Stimulated activated CD8-positive, alpha-beta memory T cell treated with anti-CD3 and anti-CD28 coated beads, Interleukin-2, amount 100 ng/mL, for 1 hour (primary cell): ENCODE data around the gene TPCN2.

ENCODE experiments used
- DNase-seq, 2 donors: peaks; one replicate each; pipeline ENCODE4 v3.0.0-alpha.2; 2020; ENCODE audit warnings: low read depth in 2 of 2

TPCN2 gene

DNA sequence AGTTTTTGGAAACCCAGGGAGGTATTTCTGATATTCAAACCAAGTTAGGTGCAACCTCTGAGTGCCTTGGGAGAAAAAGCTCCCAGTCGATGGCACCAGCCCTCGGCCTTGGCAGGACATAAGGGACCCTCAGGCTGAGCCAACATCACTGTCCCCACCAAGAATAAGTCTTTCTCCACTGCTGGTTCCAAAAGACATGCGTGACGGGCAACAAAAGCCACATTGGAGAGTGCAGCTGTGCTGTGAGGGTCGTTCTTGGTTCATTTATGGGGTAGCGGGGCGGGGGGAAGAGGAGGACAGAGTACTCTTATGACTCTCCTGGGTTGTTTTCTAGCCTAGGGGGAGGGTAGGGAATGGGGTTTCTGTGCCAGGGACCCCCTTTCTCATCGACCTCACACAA, 11.2 kb upstream of the TPCN2 start:
- DNase-seq = no peak

- no peak for DNase-seq
These were observed 9.2 kb upstream of the TPCN2 start for GRCh38 chr11:69039501-69039900.

- no peak for DNase-seq
These were observed 8.7 kb upstream of the TPCN2 start for GRCh38 chr11:69040051-69040450.

- DNase-seq = no peak
These were observed 8.0 kb upstream of the TPCN2 start for GRCh38 chr11:69040581-69041260.

DNA sequence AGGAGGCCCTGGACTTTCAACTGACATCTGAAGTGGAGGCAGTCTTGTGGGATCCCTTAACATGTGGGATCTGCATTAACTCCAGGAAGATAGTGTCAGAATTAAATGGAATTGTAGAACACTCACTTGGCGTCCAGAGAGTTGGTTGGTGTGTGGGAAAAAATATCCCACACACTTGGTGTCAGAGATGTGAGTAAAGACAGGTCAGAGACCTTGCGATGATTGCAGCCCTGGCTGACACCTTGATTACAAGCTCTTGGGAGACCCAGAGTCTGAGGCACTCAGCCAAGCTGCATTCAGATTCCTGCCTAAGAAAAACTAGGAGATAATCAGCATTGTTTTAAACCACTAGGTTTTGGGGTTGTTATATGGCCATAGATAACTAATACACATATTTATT, 7.2 kb upstream of the TPCN2 start:
- no peak for DNase-seq

- DNase-seq = no peak
These were observed 4.4 kb upstream of the TPCN2 start for GRCh38 chr11:69044111-69045013.

GRCh38 chr11:69048031-69048693, 570 bp upstream of the TPCN2 start:
- no peak for DNase-seq

DNA sequence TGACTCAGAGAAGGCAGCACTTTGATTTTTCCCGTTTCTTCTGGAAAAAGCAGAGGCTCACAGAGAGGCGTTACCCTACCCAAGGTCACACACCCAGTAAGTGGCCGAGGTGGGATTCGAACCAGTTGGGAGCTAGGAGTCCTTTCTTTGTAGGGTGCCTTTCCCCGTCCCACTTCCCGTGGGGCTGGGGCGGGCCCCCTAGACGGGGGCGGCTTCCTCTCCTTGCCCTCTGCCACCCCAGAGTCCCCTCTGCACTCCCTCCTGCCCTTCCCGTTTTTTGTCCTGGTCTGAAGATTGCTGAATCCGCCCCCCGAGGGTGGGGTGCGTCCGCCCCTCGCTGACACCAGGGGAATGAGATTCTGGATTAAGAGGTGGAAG, 747 bp downstream of the TPCN2 start:
- DNase-seq = no peak

DNA sequence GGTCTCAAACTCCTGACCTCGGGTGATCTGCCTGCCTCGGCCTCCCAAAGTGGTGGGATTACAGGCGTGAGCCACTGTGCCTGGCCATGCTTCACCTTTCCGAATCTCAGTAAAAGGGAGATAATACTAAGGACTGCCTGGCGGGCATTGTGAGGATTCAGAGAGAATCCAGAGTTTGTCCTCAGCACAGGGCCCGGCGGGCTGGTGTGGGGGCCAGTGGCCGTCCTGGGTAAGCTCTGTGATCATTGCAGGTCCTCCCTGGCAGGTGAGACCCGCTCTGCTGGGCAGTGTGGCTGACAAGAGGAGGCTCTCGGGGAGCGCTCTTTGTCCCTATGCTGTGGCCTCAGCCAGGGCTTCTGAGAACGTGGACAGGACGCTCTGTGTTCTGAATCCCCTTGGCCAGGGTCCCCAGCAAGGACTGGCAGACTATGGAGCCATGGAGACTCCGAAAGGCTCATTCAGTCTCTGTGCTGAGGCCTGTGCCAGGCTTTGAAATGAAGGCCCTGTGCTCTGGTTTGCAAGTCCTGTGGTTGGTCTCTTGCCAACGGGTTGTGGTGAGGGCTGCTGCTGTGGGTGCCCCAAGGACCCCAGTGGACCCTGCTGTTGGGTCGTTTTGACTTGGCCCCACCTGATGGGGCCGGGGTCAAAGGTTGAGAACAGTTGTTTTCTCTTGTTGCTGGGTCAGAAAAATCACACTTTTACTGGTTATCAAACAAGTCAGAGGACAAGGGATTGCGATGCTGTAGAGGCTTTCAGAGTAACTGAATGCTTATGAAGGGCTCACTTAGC, 2.1 kb downstream of the TPCN2 start:
- no peak for DNase-seq

- DNase-seq = no peak
These were observed 2.9 kb downstream of the TPCN2 start for GRCh38 chr11:69051381-69052342.

GRCh38 chr11:69052343-69053168, 3.8 kb downstream of the TPCN2 start:
- no peak for DNase-seq

DNA sequence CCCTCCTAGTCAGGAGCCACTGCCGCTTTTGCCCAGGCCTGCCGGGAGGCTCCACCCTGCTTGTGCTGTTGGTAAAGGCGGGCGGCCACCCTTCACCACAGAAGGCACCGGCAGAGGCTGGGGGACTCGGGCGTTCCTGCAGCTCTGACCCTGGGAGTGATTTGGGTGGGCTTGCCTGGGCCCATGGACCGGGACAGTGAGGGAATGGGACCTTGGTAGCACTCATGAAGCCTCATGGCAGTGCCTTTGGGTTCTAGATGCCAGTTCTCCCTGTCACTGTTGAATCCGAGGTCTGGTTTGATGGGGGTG, 4.4 kb downstream of the TPCN2 start:
- no peak for DNase-seq

DNA sequence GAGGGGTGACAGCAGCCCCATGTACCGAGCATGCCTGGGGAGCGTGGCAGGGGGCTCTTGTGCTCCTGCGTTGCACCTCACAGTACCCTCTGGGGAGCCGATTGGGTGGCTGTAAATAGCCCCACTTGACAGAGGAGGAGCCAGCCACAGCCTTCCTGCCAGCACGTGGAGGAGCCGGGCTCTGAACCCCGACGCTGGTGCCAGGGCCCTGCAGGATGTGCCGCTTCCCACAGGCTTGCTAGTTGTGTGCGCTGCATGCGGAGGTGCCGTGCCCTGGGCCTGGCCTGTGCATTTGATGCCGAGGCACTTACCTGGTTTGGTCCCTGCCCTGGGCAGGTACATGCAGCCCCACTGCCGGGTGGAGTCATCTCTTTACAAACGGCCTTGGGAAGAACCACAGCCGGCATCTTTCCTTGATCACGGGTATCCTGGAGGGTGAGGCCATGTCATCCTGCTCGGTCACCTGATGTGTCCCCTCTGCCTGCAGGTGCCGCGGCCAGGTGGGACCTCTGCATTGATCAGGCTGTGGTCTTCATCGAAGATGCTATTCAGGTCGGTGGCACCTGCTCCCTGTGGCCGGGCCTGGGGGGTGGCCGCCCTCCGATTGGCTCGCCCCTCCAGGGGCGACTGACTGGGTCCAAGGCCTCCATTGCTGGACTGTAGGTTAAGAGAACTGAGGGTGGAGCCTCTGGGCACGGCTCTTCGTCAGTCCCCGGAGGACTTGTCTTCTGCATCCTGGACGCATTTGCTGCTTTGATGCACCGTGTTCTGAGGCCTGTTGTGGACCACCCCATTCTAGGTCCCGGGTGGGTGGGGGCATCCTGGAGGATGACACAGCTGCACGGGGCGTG, 5.0 kb downstream of the TPCN2 start:
- DNase-seq = no peak

- DNase-seq = no peak
These were observed 5.9 kb downstream of the TPCN2 start for GRCh38 chr11:69054397-69055211.

GRCh38 chr11:69055212-69055586, 6.5 kb downstream of the TPCN2 start:
- DNase-seq = no peak

DNA sequence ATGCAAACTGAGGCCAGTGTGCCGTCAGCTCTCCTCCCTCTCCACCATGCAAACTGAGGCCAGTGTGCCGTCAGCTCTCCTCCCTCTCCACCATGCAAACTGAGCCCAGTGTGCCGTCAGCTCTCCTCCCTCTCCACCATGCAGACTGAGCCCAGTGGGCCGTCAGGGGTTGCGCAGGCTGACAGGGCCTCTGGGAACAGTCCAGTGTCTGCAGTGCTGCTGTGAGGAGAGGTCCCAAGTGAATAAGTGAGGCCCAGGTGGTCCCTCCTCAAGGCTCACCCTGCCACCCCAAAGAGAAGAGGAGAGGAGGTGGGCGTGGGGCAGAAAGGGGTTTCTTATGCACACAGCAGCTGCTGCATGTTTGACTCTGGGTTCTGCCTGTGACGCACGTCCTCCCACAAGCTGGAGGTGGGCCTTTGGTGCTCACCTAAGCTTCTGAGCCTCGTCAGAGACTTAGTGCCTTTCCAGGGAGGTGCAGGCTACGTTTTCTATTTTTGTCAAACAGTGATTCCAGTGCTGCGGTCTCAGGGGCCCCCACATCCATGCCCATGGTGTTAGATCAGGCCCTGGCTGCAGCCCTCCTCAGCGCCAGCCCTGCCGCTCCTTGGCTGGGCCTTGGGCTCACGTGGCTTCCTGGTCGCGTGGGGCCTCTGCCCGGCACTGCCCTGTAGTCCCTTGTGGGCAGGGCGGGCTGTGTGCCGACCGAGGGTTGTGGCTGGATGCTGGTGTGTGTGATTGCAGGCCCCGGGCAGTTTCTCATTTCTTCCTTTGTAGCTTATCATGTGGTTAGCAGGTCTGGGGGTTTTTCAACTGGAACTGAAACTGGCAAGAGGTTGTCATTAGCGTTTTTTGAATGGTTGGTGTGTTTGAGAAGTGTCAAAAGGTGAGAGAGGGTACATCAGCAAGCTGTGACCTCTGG, 7.1 kb downstream of the TPCN2 start:
- no peak for DNase-seq

DNA sequence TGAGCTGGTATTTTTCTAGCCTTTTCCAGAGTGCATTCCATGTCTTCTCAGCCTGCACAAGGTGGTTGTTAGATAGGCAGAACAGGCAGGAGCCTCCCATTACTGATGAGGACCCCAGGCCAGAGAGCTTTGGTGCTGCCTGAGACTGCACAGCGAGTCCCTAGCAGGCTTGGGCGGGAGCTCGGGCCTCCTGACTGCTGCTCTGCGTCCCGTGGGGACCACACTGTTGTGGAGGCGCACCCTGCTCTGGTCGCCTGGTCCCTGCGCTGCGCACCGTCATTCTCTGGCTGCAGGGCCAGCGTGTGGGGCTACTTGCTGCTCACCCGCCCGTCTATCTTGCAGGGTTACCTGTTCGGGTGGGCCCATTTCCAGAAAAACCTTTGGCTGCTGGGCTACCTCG, 8.5 kb downstream of the TPCN2 start:
- no peak for DNase-seq
